ENCODE measurements around the gene SFN.

The SFN gene

DNA sequence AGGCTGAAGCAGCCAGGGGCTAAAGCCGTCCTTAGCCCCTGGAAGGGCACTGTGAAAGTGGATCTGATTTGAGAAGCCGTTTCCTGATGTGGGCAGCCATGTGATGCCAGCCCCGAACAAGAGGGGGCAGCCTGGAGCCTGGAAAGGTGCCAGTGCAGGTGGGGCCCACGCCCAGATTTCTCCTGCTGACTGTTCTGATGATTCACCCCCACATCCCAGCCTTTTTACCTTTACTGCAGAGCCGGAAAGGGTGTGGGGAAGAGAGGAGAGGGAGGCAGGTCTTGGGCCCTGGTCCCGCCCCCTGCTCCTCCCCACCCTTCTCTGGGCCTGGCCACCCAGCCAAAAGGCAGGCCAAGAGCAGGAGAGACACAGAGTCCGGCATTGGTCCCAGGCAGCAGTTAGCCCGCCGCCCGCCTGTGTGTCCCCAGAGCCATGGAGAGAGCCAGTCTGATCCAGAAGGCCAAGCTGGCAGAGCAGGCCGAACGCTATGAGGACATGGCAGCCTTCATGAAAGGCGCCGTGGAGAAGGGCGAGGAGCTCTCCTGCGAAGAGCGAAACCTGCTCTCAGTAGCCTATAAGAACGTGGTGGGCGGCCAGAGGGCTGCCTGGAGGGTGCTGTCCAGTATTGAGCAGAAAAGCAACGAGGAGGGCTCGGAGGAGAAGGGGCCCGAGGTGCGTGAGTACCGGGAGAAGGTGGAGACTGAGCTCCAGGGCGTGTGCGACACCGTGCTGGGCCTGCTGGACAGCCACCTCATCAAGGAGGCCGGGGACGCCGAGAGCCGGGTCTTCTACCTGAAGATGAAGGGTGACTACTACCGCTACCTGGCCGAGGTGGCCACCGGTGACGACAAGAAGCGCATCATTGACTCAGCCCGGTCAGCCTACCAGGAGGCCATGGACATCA, at the start of gene SFN:
SFN (plus strand) TSS at position 369 of the 904 bp plus-strand sequence; CDS start at position 433, 64 bp downstream.
- TF ChIP-seq ZFX (IDR thresholded peaks at IDR 0.05; ENCODE audit: borderline replicate concordance) = no peak
- peak; percentile 61 for TF ChIP-seq CTCF (IDR thresholded peaks at IDR 0.05)
- H3K27ac ChIP-seq = peak within 1 kb of the TSS; percentile 99

- TF ChIP-seq ZFX (IDR thresholded peaks at IDR 0.05; ENCODE audit: borderline replicate concordance) (no peak), CTCF (IDR thresholded peaks at IDR 0.05) (no peak)
- no peak overlapping the region for H3K27ac ChIP-seq
Observed at GRCh38 chr1:26814377-26814776, 48.6 kb upstream of the SFN start.

- no peak overlapping the region for H3K27ac ChIP-seq
- no peak for TF ChIP-seq ZFX (IDR thresholded peaks at IDR 0.05; ENCODE audit: borderline replicate concordance)
Observed at GRCh38 chr1:26814893-26815292, 48.1 kb upstream of the SFN start.

- TF ChIP-seq ZFX (IDR thresholded peaks at IDR 0.05; ENCODE audit: borderline replicate concordance) (no peak), CTCF (IDR thresholded peaks at IDR 0.05) (peak; percentile 16; the same call in 1 of the 2 replicates)
Observed at GRCh38 chr1:26820784-26821269, 42.1 kb upstream of the SFN start.

DNA sequence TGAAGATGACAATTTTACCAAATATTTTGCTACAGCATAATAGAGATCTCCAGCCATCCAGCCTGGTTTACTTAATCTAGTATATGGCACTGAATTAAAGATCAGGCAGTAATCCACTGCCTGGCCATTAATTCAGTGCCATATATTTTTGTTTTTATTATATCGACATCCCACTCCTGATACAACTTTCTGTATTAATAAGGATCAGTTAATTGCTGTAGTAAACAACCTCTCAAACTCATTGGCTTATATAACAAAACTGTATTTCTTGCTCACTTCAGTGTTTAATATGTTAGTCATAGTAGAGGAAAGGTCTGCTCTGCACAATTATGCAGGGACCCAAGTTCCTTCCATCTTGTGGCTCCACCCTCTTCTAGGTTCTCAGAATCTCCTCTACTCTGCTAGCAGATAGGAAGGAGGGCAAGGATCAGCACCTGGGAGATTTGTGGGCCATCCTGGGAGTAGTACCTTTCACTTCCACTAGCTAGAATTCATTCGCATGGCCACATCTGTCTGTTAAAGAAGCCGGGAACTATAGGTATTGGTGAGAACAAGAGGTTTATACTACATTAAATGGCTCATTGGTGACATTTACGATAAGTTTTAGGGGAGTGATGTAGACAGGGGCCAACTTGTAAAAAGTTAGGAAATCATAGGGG, 40.1 kb upstream of the SFN start:
- TF ChIP-seq ZFX (IDR thresholded peaks at IDR 0.05; ENCODE audit: borderline replicate concordance) (no peak), CTCF (IDR thresholded peaks at IDR 0.05) (no peak)
- H3K27ac ChIP-seq = no peak overlapping the region

More at GRCh38 chr1:26820784-26821269, 42.1 kb upstream of the SFN start:
- no peak overlapping the region for H3K27ac ChIP-seq

GRCh38 chr1:26824731-26825130, 38.2 kb upstream of the SFN start:
- TF ChIP-seq ZFX (IDR thresholded peaks at IDR 0.05; ENCODE audit: borderline replicate concordance) (no peak), CTCF (IDR thresholded peaks at IDR 0.05) (no peak)
- peak overlapping the region; percentile 71 for H3K27ac ChIP-seq

DNA sequence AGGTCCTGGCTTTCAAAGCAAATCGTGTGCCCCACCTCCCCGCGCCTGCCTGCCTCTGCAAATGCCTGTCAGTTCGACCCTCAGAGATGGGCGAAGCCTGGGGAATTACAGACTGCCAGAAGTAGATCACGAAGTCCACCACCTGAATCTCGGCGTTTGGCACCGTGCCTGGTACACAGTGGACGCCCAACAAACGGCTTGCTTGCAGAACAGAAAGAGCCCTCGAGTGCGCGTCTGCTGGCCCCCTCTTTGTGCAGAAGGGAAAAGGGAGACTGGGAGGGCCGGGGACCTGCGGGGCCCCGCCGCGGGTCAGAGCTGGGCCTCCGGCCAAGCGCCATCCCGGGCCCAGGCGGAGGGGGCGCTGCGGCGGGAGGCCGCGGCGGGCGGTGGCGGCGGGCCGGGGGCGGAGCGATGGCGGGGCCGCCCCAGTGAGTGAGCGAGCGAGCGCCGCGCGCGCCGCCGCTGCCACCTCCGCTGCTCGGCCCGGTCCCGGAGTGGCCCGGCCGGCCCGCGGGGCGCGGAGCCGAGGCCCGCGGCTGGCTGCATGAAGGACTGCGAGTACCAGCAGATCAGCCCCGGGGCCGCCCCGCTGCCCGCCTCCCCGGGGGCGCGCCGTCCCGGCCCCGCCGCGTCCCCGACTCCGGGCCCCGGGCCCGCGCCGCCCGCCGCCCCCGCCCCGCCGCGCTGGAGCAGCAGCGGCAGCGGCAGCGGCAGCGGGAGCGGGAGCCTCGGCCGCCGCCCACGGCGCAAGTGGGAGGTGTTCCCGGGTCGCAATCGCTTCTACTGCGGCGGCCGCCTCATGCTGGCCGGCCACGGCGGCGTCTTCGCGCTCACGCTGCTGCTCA, 36.5 kb upstream of the SFN start, which contains the start of gene ZDHHC18:
ZDHHC18 (plus strand) TSS at position 428 of the 845 bp plus-strand sequence; CDS start at position 545, 117 bp downstream.
- TF ChIP-seq ZFX (IDR thresholded peaks at IDR 0.05; ENCODE audit: borderline replicate concordance) (no peak), CTCF (IDR thresholded peaks at IDR 0.05) (peak; percentile 91)
- peak within 1 kb of the TSS; percentile 71 for H3K27ac ChIP-seq

Measured in 22Rv1 (cell line).